ENCODE measurements around the gene ANKS6.
A peak's percentile ranks its signal among the peaks of the same experiment; 100 is the strongest.

ANKS6 gene

GRCh38 chr9:98708933-98709911 is 87.1 kb downstream of the ANKS6 start, which contains the start of gene GABBR2:
Gene GABBR2, minus strand, starts transcription at chr9:98708935. Its CDS starts 198 bp downstream, at chr9:98708737.
- Histone ChIP-seq H3K4me3 (ENCODE audit: low read depth, low read length) (peak within 1 kb of the TSS; percentile 63), H3K27me3 (ENCODE audit: control insufficient read depth, insufficient read depth, low read length) (peaks cover 82% of the 10 kb centered on the region), H3K9me3 (ENCODE audit: control insufficient read depth, insufficient read depth, low read length) (no peaks in the 10 kb centered on the region), H3K36me3 (ENCODE audit: control insufficient read depth, insufficient read depth, low read length) (no peaks in the 10 kb centered on the region), H3K9ac (ENCODE audit: low read depth, low read length) (no peak within 1 kb of the TSS), H3K4me1 (ENCODE audit: control insufficient read depth, insufficient read depth, low read length) (peaks cover 6% of the 10 kb centered on the region; the same call in 1 of the 2 replicates), H3K27ac (ENCODE audit: low read depth, low read length) (no peak within 1 kb of the TSS)

- peak overlapping the region; percentile 63 for H3K4me3 ChIP-seq (ENCODE audit: low read depth, low read length)
- H3K9me3 ChIP-seq (ENCODE audit: control insufficient read depth, insufficient read depth, low read length): no peaks in the 10 kb centered on the region
- H3K27me3 ChIP-seq (ENCODE audit: control insufficient read depth, insufficient read depth, low read length): peaks cover 84% of the 10 kb centered on the region
- H3K27ac ChIP-seq (ENCODE audit: low read depth, low read length): no peak overlapping the region
- no peak overlapping the region for H3K9ac ChIP-seq (ENCODE audit: low read depth, low read length)
- H3K36me3 ChIP-seq (ENCODE audit: control insufficient read depth, insufficient read depth, low read length): no peaks in the 10 kb centered on the region
- peaks cover 6% of the 10 kb centered on the region; the same call in 1 of the 2 replicates for H3K4me1 ChIP-seq (ENCODE audit: control insufficient read depth, insufficient read depth, low read length)
Measured at GRCh38 chr9:98708103-98708932, 88.0 kb downstream of the ANKS6 start.

GRCh38 chr9:98707166-98708102 is 88.9 kb downstream of the ANKS6 start:
- H3K9ac ChIP-seq (ENCODE audit: low read depth, low read length): no peak overlapping the region

GRCh38 chr9:98706651-98707165 is 89.6 kb downstream of the ANKS6 start:
- Histone ChIP-seq H3K27ac (ENCODE audit: low read depth, low read length) (no peak overlapping the region), H3K27me3 (ENCODE audit: control insufficient read depth, insufficient read depth, low read length) (peaks cover 77% of the 10 kb centered on the region), H3K9me3 (ENCODE audit: control insufficient read depth, insufficient read depth, low read length) (no peaks in the 10 kb centered on the region), H3K9ac (ENCODE audit: low read depth, low read length) (no peak overlapping the region), H3K36me3 (ENCODE audit: control insufficient read depth, insufficient read depth, low read length) (no peaks in the 10 kb centered on the region), H3K4me3 (ENCODE audit: low read depth, low read length) (peak overlapping the region; percentile 63; the same call in 1 of the 2 replicates), H3K4me1 (ENCODE audit: control insufficient read depth, insufficient read depth, low read length) (peaks cover 6% of the 10 kb centered on the region; the same call in 1 of the 2 replicates)

More at GRCh38 chr9:98707166-98708102, 88.9 kb downstream of the ANKS6 start:
- Histone ChIP-seq H3K36me3 (ENCODE audit: control insufficient read depth, insufficient read depth, low read length) (no peaks in the 10 kb centered on the region), H3K27me3 (ENCODE audit: control insufficient read depth, insufficient read depth, low read length) (peaks cover 84% of the 10 kb centered on the region), H3K27ac (ENCODE audit: low read depth, low read length) (no peak overlapping the region), H3K4me3 (ENCODE audit: low read depth, low read length) (peak overlapping the region; percentile 63), H3K4me1 (ENCODE audit: control insufficient read depth, insufficient read depth, low read length) (peaks cover 6% of the 10 kb centered on the region; the same call in 1 of the 2 replicates), H3K9me3 (ENCODE audit: control insufficient read depth, insufficient read depth, low read length) (no peaks in the 10 kb centered on the region)

- Histone ChIP-seq H3K36me3 (ENCODE audit: control insufficient read depth, insufficient read depth, low read length) (no peaks in the 10 kb centered on the region), H3K27ac (ENCODE audit: low read depth, low read length) (no peak overlapping the region), H3K27me3 (ENCODE audit: control insufficient read depth, insufficient read depth, low read length) (peaks cover 39% of the 10 kb centered on the region), H3K9ac (ENCODE audit: low read depth, low read length) (no peak overlapping the region), H3K4me1 (ENCODE audit: control insufficient read depth, insufficient read depth, low read length) (peaks cover 6% of the 10 kb centered on the region; the same call in 1 of the 2 replicates), H3K4me3 (ENCODE audit: low read depth, low read length) (no peak overlapping the region), H3K9me3 (ENCODE audit: control insufficient read depth, insufficient read depth, low read length) (no peaks in the 10 kb centered on the region)
Measured at GRCh38 chr9:98702835-98703380, 93.4 kb downstream of the ANKS6 start.

GRCh38 chr9:98702340-98702739 is 94.0 kb downstream of the ANKS6 start:
- H3K9me3 ChIP-seq (ENCODE audit: control insufficient read depth, insufficient read depth, low read length): no peaks in the 10 kb centered on the region
- H3K4me1 ChIP-seq (ENCODE audit: control insufficient read depth, insufficient read depth, low read length): peaks cover 6% of the 10 kb centered on the region; the same call in 1 of the 2 replicates
- peaks cover 33% of the 10 kb centered on the region for H3K27me3 ChIP-seq (ENCODE audit: control insufficient read depth, insufficient read depth, low read length)
- no peak overlapping the region for H3K4me3 ChIP-seq (ENCODE audit: low read depth, low read length)
- no peak overlapping the region for H3K9ac ChIP-seq (ENCODE audit: low read depth, low read length)
- no peaks in the 10 kb centered on the region for H3K36me3 ChIP-seq (ENCODE audit: control insufficient read depth, insufficient read depth, low read length)
- no peak overlapping the region for H3K27ac ChIP-seq (ENCODE audit: low read depth, low read length)

GRCh38 chr9:98701576-98701975 is 94.8 kb downstream of the ANKS6 start:
- H3K9ac ChIP-seq (ENCODE audit: low read depth, low read length): no peak overlapping the region
- no peak overlapping the region for H3K27ac ChIP-seq (ENCODE audit: low read depth, low read length)
- no peak overlapping the region for H3K4me3 ChIP-seq (ENCODE audit: low read depth, low read length)
- no peaks in the 10 kb centered on the region for H3K9me3 ChIP-seq (ENCODE audit: control insufficient read depth, insufficient read depth, low read length)
- H3K4me1 ChIP-seq (ENCODE audit: control insufficient read depth, insufficient read depth, low read length): peaks cover 2% of the 10 kb centered on the region; the same call in 1 of the 2 replicates
- H3K36me3 ChIP-seq (ENCODE audit: control insufficient read depth, insufficient read depth, low read length): no peaks in the 10 kb centered on the region
- H3K27me3 ChIP-seq (ENCODE audit: control insufficient read depth, insufficient read depth, low read length): peaks cover 26% of the 10 kb centered on the region

GRCh38 chr9:98700801-98701200 is 95.6 kb downstream of the ANKS6 start:
- H3K27me3 ChIP-seq (ENCODE audit: control insufficient read depth, insufficient read depth, low read length): peaks cover 18% of the 10 kb centered on the region
- no peak overlapping the region for H3K27ac ChIP-seq (ENCODE audit: low read depth, low read length)
- no peaks in the 10 kb centered on the region for H3K4me1 ChIP-seq (ENCODE audit: control insufficient read depth, insufficient read depth, low read length)
- H3K9ac ChIP-seq (ENCODE audit: low read depth, low read length): no peak overlapping the region
- H3K4me3 ChIP-seq (ENCODE audit: low read depth, low read length): no peak overlapping the region
- H3K36me3 ChIP-seq (ENCODE audit: control insufficient read depth, insufficient read depth, low read length): no peaks in the 10 kb centered on the region
- H3K9me3 ChIP-seq (ENCODE audit: control insufficient read depth, insufficient read depth, low read length): no peaks in the 10 kb centered on the region

- H3K4me3 ChIP-seq (ENCODE audit: low read depth, low read length): no peak overlapping the region
- H3K9ac ChIP-seq (ENCODE audit: low read depth, low read length): no peak overlapping the region
- no peaks in the 10 kb centered on the region for H3K4me1 ChIP-seq (ENCODE audit: control insufficient read depth, insufficient read depth, low read length)
- H3K27ac ChIP-seq (ENCODE audit: low read depth, low read length): no peak overlapping the region
- no peaks in the 10 kb centered on the region for H3K9me3 ChIP-seq (ENCODE audit: control insufficient read depth, insufficient read depth, low read length)
- H3K27me3 ChIP-seq (ENCODE audit: control insufficient read depth, insufficient read depth, low read length): no peaks in the 10 kb centered on the region; the same call in 1 of the 2 replicates
- no peaks in the 10 kb centered on the region for H3K36me3 ChIP-seq (ENCODE audit: control insufficient read depth, insufficient read depth, low read length)
Measured at GRCh38 chr9:98698856-98699255, 97.5 kb downstream of the ANKS6 start.
